Measurements from ENCODE around the gene RBP5.

DNA sequence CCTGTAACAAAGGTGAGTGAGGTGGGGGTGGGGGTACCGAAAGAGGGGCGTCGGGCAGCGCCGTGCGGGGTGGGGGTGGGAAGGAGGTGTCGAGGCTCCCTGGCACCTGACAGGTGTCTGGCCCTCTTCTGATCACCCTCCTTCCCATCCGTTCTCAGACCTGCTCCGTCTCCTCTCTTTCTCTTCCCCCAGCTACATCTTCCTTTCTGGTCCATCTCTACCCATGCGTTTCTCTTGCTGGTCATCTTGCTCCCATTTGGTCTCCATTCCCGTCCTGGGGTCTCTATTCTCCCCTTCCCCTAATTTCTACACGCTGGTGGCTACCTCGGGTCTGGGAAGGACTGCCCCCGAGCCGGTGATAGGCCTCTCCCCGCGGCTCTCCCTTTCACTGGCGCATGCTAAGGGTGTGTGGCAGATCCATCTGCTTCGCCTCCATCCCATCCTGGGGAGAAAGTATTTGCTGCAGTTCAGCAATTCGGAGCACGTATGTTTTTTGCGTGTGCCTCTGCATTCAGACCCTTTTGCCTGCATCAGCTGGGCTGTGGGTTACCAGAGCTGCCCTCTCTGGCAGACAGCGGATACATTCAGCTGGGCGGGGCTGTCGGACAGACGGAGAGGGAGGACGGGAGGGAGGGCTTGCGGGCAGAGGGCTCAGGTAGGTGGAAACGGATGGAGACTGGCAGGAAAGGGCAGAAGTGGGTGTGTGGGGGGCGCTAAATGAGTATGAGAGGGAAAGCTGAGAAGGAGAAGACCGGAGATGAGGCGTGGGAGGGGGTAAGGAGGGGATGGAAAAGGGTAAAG lies 2.2 kb upstream of the RBP5 start:
- TF ChIP-seq, protein P1, sequence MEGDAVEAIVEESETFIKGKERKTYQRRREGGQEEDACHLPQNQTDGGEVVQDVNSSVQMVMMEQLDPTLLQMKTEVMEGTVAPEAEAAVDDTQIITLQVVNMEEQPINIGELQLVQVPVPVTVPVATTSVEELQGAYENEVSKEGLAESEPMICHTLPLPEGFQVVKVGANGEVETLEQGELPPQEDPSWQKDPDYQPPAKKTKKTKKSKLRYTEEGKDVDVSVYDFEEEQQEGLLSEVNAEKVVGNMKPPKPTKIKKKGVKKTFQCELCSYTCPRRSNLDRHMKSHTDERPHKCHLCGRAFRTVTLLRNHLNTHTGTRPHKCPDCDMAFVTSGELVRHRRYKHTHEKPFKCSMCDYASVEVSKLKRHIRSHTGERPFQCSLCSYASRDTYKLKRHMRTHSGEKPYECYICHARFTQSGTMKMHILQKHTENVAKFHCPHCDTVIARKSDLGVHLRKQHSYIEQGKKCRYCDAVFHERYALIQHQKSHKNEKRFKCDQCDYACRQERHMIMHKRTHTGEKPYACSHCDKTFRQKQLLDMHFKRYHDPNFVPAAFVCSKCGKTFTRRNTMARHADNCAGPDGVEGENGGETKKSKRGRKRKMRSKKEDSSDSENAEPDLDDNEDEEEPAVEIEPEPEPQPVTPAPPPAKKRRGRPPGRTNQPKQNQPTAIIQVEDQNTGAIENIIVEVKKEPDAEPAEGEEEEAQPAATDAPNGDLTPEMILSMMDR (IDR thresholded peaks at IDR 0.05; ENCODE audit: low read depth, low read length) = no peak
- TF ChIP-seq POLR2A (IDR thresholded peaks at IDR 0.05; ENCODE audit: extremely low read depth, insufficient read length) = no peak
- TF ChIP-seq MYC (IDR thresholded peaks at IDR 0.05; ENCODE audit: low read depth, low read length) = no peak
